PFSK-1 (cell line): ENCODE results near the gene SULT2B1.

Source experiments
- FOXP2 ChIP-seq: optimal IDR thresholded peaks from 2 replicates; pipeline ENCODE3; 2011; ENCODE audit warnings: borderline replicate concordance, control low read depth, inconsistent platforms; ENCODE audit not compliant: insufficient read depth; ENCODE audit errors: extremely low read length, extremely low read depth
- POLR2AphosphoS5 ChIP-seq: IDR thresholded peaks from 2 replicates; pipeline ENCODE4 v1.6.1; 2012; ENCODE audit warnings: low read depth, mild to moderate bottlenecking, control low read depth, low read length, moderate library complexity
- REST ChIP-seq, 2 experiments: IDR thresholded peaks; 2 replicates each; pipeline versions ENCODE4 v1.6.1 to v1.8.0; 2011 to 2012; ENCODE audit warnings: low read depth in 2 of 2, low read length in 2 of 2, control low read depth in 1 of 2, inconsistent platforms in 1 of 2, mild to moderate bottlenecking in 1 of 2, moderate library complexity in 1 of 2; ENCODE audit not compliant: insufficient read depth in 1 of 2
- SIN3A ChIP-seq: IDR thresholded peaks from 2 replicates; pipeline ENCODE4 v1.6.1; 2012; ENCODE audit warnings: mild to moderate bottlenecking, low read length, moderate library complexity, borderline replicate concordance; ENCODE audit not compliant: insufficient read depth
- TAF1 ChIP-seq: IDR thresholded peaks from 2 replicates; pipeline ENCODE4 v1.6.1; 2012; ENCODE audit warnings: low read length, control low read depth, borderline replicate concordance; ENCODE audit not compliant: insufficient read depth

SULT2B1 gene

GRCh38 chr19:48606463-48607358, 54.7 kb downstream of the SULT2B1 start, which contains the start of gene SPACA4:
TSS of gene SPACA4 (plus strand) at chr19:48606742. CDS start at chr19:48606979, 237 bp downstream.
- TF ChIP-seq SIN3A, result no peak

- no peak for TF ChIP-seq FOXP2
- no peak for TF ChIP-seq SIN3A
- no peak for TF ChIP-seq POLR2AphosphoS5
- TF ChIP-seq TAF1, result no peak
- no peak for TF ChIP-seq REST (IDR thresholded peaks at IDR 0.05; ENCODE audit: insufficient read depth in 1 of 2, low read depth in 2 of 2, low read length in 2 of 2)
Observed at GRCh38 chr19:48607359-48607755, 55.4 kb downstream of the SULT2B1 start.

- TF ChIP-seq POLR2AphosphoS5, result no peak
- no peak for TF ChIP-seq TAF1
- no peak for TF ChIP-seq REST (IDR thresholded peaks at IDR 0.05; ENCODE audit: insufficient read depth in 1 of 2, low read depth in 2 of 2, low read length in 2 of 2)
- TF ChIP-seq FOXP2, result no peak
- no peak for TF ChIP-seq SIN3A
Observed at GRCh38 chr19:48608798-48609263, 56.9 kb downstream of the SULT2B1 start.

- no peak for TF ChIP-seq SIN3A
- TF ChIP-seq POLR2AphosphoS5, result no peak
- TF ChIP-seq TAF1, result no peak
- no peak for TF ChIP-seq REST (IDR thresholded peaks at IDR 0.05; ENCODE audit: insufficient read depth in 1 of 2, low read depth in 2 of 2, low read length in 2 of 2)
- no peak for TF ChIP-seq FOXP2
Observed at GRCh38 chr19:48609571-48610108, 57.7 kb downstream of the SULT2B1 start.

- no peak for TF ChIP-seq TAF1
- TF ChIP-seq REST (IDR thresholded peaks at IDR 0.05; ENCODE audit: insufficient read depth in 1 of 2, low read depth in 2 of 2, low read length in 2 of 2), result no peak
- no peak for TF ChIP-seq POLR2AphosphoS5
- TF ChIP-seq FOXP2, result no peak
- no peak for TF ChIP-seq SIN3A
Observed at GRCh38 chr19:48611872-48612271, 59.9 kb downstream of the SULT2B1 start.
